Smooth muscle cell (in vitro differentiated cells): ENCODE data around the gene CDH23. TPM values are rescaled to one million over a fixed set of nuclear protein-coding genes. Genes with fewer than 3 reads are reported as not detected.

ENCODE experiments used
- DNase-seq: peaks from one replicate; lab custom pipeline; 2025; ENCODE audit not compliant: unreplicated experiment; lab: John Stamatoyannopoulos, UW
- H2AFZ ChIP-seq: fragments of 200-600 bp; sonication (generic); 2 replicates; pipeline ENCODE4 v1.6.0; 2016; ENCODE audit warnings: antibody characterized with exemption, low read depth, mild to moderate bottlenecking
- H3F3A ChIP-seq: fragments of 200-600 bp; sonication (generic); 2 replicates; pipeline ENCODE4 v1.6.0; 2017; ENCODE audit warnings: antibody characterized with exemption, low read depth
- H3K27ac ChIP-seq: fragments of 200-600 bp; sonication (generic); 2 replicates; pipeline ENCODE4 v1.5.1; 2016; ENCODE audit warnings: low read depth, mild to moderate bottlenecking
- H3K27me3 ChIP-seq: fragments of 200-600 bp; sonication (generic); 2 replicates; pipeline ENCODE4 v1.6.1; 2016; ENCODE audit warnings: low read depth, mild to moderate bottlenecking
- H3K36me3 ChIP-seq: fragments of 200-600 bp; sonication (generic); 2 replicates; pipeline ENCODE4 v1.5.1; 2016; ENCODE audit warnings: low read depth
- H3K4me1 ChIP-seq: fragments of 200-600 bp; sonication (generic); 2 replicates; pipeline ENCODE4 v1.5.1; 2016; ENCODE audit warnings: low read depth
- H3K4me2 ChIP-seq: fragments of 200-600 bp; sonication (generic); 2 replicates; pipeline ENCODE4 v1.6.0; 2016; ENCODE audit warnings: mild to moderate bottlenecking
- H3K4me3 ChIP-seq: fragments of 200-600 bp; sonication (generic); 2 replicates; pipeline ENCODE4 v1.5.1; 2016; ENCODE audit warnings: mild to moderate bottlenecking
- H3K79me2 ChIP-seq: fragments of 200-600 bp; sonication (generic); 2 replicates; pipeline ENCODE4 v1.6.0; 2016; ENCODE audit warnings: low read depth, mild to moderate bottlenecking
- H3K9ac ChIP-seq: fragments of 200-600 bp; sonication (generic); 2 replicates; pipeline ENCODE4 v1.6.0; 2016; ENCODE audit warnings: low read depth
- H3K9me3 ChIP-seq: fragments of 200-600 bp; sonication (generic); replicated peaks from 2 replicates; pipeline ENCODE4 v1.5.1; 2016; ENCODE audit warnings: low read depth
- H4K20me1 ChIP-seq: fragments of 200-600 bp; sonication (generic); 2 replicates; pipeline ENCODE4 v1.6.0; 2016; ENCODE audit warnings: low read depth
- WGBS: methylation state at CpG from one replicate; pipeline ENCODE4 v1.1.7; 2016; ENCODE audit warnings: low lambda C conversion rate; 5-methylcytosine and 5-hydroxymethylcytosine counted together
- polyA plus RNA-seq: library from polyadenylated mRNA; unstranded; fragments of >200 nt; fragmentation: Nextera tagmentation; extraction: Ambion mirVana; gene quantifications from 2 replicates; pipeline ENCODE4 v1.2.1, GENCODE V29; 2016
- total RNA-seq: library from RNA; depleted of rRNA; stranded (reverse); fragments of >200 nt; gene quantifications from 2 replicates; pipeline ENCODE4 v1.2.3, GENCODE V29; 2014
- TF ChIP-seq, protein P1 (sequence below): fragments of 200-600 bp; sonication (generic); IDR thresholded peaks from 2 replicates; pipeline ENCODE4 v1.5.1; 2017; ENCODE audit warnings: borderline replicate concordance, mild to moderate bottlenecking, antibody characterized with exemption; ENCODE audit not compliant: insufficient read depth, poor library complexity, severe bottlenecking

The CDH23 gene
- total and polyA plus RNA-seq, 2 experiments from 2014 or later, result 0.99 to 2.5 TPM

GRCh38 chr10:71812913-71813590 lies 416.3 kb downstream of the CDH23 start:
- Histone ChIP-seq H3K36me3 (no peaks in the 10 kb centered on the region), H3K4me1 (no peaks in the 10 kb centered on the region), H3K27ac (no peak overlapping the region), H2AFZ (no peak overlapping the region), H3F3A (no peaks in the 10 kb centered on the region), H3K79me2 (no peaks in the 10 kb centered on the region), H4K20me1 (peaks cover 17% of the 10 kb centered on the region), H3K9ac (no peak overlapping the region), H3K9me3 (no peaks in the 10 kb centered on the region), H3K4me2 (no peak overlapping the region), H3K4me3 (no peak overlapping the region), H3K27me3 (no peaks in the 10 kb centered on the region)
- 75% methylated on average over 11 of the region's 11 CpGs for WGBS
- TF ChIP-seq, protein P1, sequence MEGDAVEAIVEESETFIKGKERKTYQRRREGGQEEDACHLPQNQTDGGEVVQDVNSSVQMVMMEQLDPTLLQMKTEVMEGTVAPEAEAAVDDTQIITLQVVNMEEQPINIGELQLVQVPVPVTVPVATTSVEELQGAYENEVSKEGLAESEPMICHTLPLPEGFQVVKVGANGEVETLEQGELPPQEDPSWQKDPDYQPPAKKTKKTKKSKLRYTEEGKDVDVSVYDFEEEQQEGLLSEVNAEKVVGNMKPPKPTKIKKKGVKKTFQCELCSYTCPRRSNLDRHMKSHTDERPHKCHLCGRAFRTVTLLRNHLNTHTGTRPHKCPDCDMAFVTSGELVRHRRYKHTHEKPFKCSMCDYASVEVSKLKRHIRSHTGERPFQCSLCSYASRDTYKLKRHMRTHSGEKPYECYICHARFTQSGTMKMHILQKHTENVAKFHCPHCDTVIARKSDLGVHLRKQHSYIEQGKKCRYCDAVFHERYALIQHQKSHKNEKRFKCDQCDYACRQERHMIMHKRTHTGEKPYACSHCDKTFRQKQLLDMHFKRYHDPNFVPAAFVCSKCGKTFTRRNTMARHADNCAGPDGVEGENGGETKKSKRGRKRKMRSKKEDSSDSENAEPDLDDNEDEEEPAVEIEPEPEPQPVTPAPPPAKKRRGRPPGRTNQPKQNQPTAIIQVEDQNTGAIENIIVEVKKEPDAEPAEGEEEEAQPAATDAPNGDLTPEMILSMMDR, result no peak
- DNase-seq, result no peak

DNA sequence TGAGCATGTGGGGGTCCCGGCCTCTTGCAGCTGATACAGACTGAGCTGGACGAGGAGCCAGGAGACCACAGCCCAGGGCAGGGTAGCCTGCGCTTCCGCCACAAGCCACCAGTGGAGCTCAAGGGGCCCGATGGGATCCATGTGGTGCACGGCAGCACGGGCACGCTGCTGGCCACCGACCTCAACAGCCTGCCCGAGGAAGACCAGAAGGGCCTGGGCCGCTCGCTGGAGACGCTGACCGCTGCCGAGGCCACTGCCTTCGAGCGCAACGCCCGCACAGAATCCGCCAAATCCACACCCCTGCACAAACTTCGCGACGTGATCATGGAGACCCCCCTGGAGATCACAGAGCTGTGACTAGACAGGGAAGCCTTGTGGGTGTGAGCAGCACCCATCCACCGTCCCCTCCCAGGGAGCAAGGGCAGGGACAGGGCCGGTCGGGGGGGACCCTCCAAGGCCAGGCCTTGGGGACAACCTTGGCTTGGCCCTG lies 418.2 kb downstream of the CDH23 start:
- H3F3A ChIP-seq, result no peaks in the 10 kb centered on the region
- no peak overlapping the region for H3K4me2 ChIP-seq
- WGBS, result 91% methylated on average over 23 of the region's 26 CpGs
- H3K27me3 ChIP-seq, result no peaks in the 10 kb centered on the region
- TF ChIP-seq, protein P1, result no peak
- H3K4me3 ChIP-seq, result no peak overlapping the region
- no peaks in the 10 kb centered on the region for H3K4me1 ChIP-seq
- DNase-seq, result no peak
- no peaks in the 10 kb centered on the region for H3K79me2 ChIP-seq
- H3K9me3 ChIP-seq, result no peaks in the 10 kb centered on the region
- no peak overlapping the region for H3K9ac ChIP-seq
- H3K36me3 ChIP-seq, result peaks cover 6% of the 10 kb centered on the region
- H3K27ac ChIP-seq, result no peak overlapping the region
- H4K20me1 ChIP-seq, result peaks cover 17% of the 10 kb centered on the region
- H2AFZ ChIP-seq, result no peak overlapping the region

- Histone ChIP-seq H3K4me3 (no peak overlapping the region), H3K4me2 (no peak overlapping the region), H3K9ac (no peak overlapping the region), H3K27ac (no peak overlapping the region), H3K79me2 (no peaks in the 10 kb centered on the region), H3K27me3 (no peaks in the 10 kb centered on the region), H3K4me1 (no peaks in the 10 kb centered on the region), H4K20me1 (peaks cover 17% of the 10 kb centered on the region), H3F3A (no peaks in the 10 kb centered on the region), H3K36me3 (peaks cover 6% of the 10 kb centered on the region), H3K9me3 (no peaks in the 10 kb centered on the region), H2AFZ (no peak overlapping the region)
- TF ChIP-seq, protein P1, result no peak
- no peak for DNase-seq
- 99% methylated on average over 15 of the region's 15 CpGs for WGBS
These were observed 418.9 kb downstream of the CDH23 start for GRCh38 chr10:71815515-71816130.
